Keratinocyte (primary cell): ENCODE measurements around the gene TNFSF18. TPM values are rescaled to one million over a fixed set of nuclear protein-coding genes. Genes with fewer than 3 reads are reported as not detected.
"Not testable (repeated sequence)": the region's sequence is repeated elsewhere in the genome, so short reads cannot be mapped to it uniquely, and the experiment has no call there.

Experiments used
- DNase-seq: peaks from one replicate; pipeline ENCODE4 v3.0.0-alpha.2; 2011; ENCODE audit warnings: low read depth, missing footprints, low spot score
- FAIRE-seq: peaks from 2 replicates; lab custom pipeline; 2011; peaks lifted over from hg19 to GRCh38; lab: Jason Lieb, UNC
- H2AFZ ChIP-seq: 2 replicates; pipeline ENCODE4 v1.6.0; 2012; ENCODE audit warnings: low read length, control low read depth, inconsistent platforms; ENCODE audit not compliant: control insufficient read depth
- H3K27ac ChIP-seq: 2 replicates; pipeline ENCODE4 v1.5.1; 2011; ENCODE audit warnings: low read length; ENCODE audit not compliant: control insufficient read depth, insufficient read depth
- H3K27me3 ChIP-seq: 3 replicates; pipeline ENCODE4 v1.6.0; 2011; ENCODE audit warnings: low read length; ENCODE audit not compliant: control insufficient read depth, insufficient read depth; ENCODE audit errors: extremely low read depth
- H3K36me3 ChIP-seq, 2 experiments: 2 replicates in 1 of 2; 3 replicates in 1 of 2; pipeline ENCODE4 v1.5.1; 2011; ENCODE audit warnings: low read length in 2 of 2, mild to moderate bottlenecking in 1 of 2; ENCODE audit not compliant: control insufficient read depth in 2 of 2, insufficient read depth in 2 of 2; ENCODE audit errors: extremely low read depth in 1 of 2
- H3K4me1 ChIP-seq: 3 replicates; pipeline ENCODE4 v1.5.1; 2011; ENCODE audit warnings: low read length; ENCODE audit not compliant: control insufficient read depth, insufficient read depth; ENCODE audit errors: extremely low read depth
- H3K4me2 ChIP-seq: 3 replicates; pipeline ENCODE4 v1.6.0; 2011; ENCODE audit warnings: low read depth, low read length; ENCODE audit not compliant: control insufficient read depth, insufficient read depth; ENCODE audit errors: extremely low read depth
- H3K4me3 ChIP-seq, 3 experiments: fragments of 200-600 bp in 1 of 3; sonication (generic) in 1 of 3; 2 replicates in 2 of 3; 3 replicates in 1 of 3; pipeline ENCODE4 v1.5.1; 2011 to 2016; ENCODE audit warnings: low read length in 3 of 3, mild to moderate bottlenecking in 3 of 3, control low read depth in 2 of 3, inconsistent platforms in 1 of 3, low read depth in 1 of 3, mixed read lengths in 1 of 3, mixed run types in 1 of 3, moderate library complexity in 1 of 3; ENCODE audit not compliant: control insufficient read depth in 2 of 3, insufficient read depth in 2 of 3; ENCODE audit errors: extremely low read depth in 1 of 3
- H3K79me2 ChIP-seq: 2 replicates; pipeline ENCODE4 v1.6.0; 2012; ENCODE audit warnings: low read length; ENCODE audit not compliant: control insufficient read depth, insufficient read depth
- H3K9ac ChIP-seq: 3 replicates; pipeline ENCODE4 v1.6.0; 2011; ENCODE audit warnings: low read length; ENCODE audit not compliant: control insufficient read depth, insufficient read depth; ENCODE audit errors: extremely low read depth
- H3K9me1 ChIP-seq: 3 replicates; pipeline ENCODE4 v1.6.0; 2011; ENCODE audit warnings: low read length; ENCODE audit not compliant: control insufficient read depth, insufficient read depth; ENCODE audit errors: extremely low read depth
- H3K9me3 ChIP-seq: 2 replicates; pipeline ENCODE4 v1.5.1; 2012; ENCODE audit warnings: low read depth, low read length; ENCODE audit not compliant: control insufficient read depth
- H4K20me1 ChIP-seq: 3 replicates; pipeline ENCODE4 v1.6.0; 2011; ENCODE audit warnings: low read length; ENCODE audit not compliant: control insufficient read depth, insufficient read depth; ENCODE audit errors: extremely low read depth
- CTCF ChIP-seq, 3 experiments: IDR thresholded peaks in 1 of 3; conservative IDR thresholded peaks in 1 of 3; optimal IDR thresholded peaks in 1 of 3; 2 replicates in 2 of 3; 3 replicates in 1 of 3; pipeline versions ENCODE3 to v1.5.1; 2011; ENCODE audit warnings: low read length in 3 of 3, mild to moderate bottlenecking in 3 of 3, moderate library complexity in 2 of 3, control low read depth in 1 of 3, inconsistent platforms in 1 of 3; ENCODE audit not compliant: insufficient read depth in 2 of 3; ENCODE audit errors: extremely low read depth in 1 of 3
- EZH2 ChIP-seq: IDR thresholded peaks from one replicate; pipeline ENCODE4 v1.6.1; 2012; ENCODE audit warnings: inconsistent platforms, mild to moderate bottlenecking, low read length, moderate library complexity
- dilution Hi-C: fragments of 300-500 bp; cut with MboI; formaldehyde crosslinking; loops from one replicate; pipeline ENCODE4 v1.7.0; 2020; ENCODE audit warnings: low sequenced_read_pairs; ENCODE audit not compliant: extremely low pct_ligation_motif_present
- polyA plus RNA-seq, 5 experiments: library from polyadenylated mRNA; depleted of rRNA in 3 of 5; stranded (reverse) in 3 of 5; stranded (forward) in 1 of 5; unstranded in 1 of 5; fragments of >200 nt; gene quantifications; 1 replicate in 1 of 5; 2 replicates in 3 of 5; 3 replicates in 1 of 5; pipeline versions ENCODE4 v1.2.1 to v1.2.3, GENCODE V29; 2011 to 2012; ENCODE audit warnings: missing spikeins in 2 of 5, low read depth in 1 of 5, low replicate concordance in 1 of 5

Gene TNFSF18
- polyA plus RNA-seq, 1 donor (not counting 4 experiments of a cell fraction or from before 2014, with no cell fraction given): 0.69 TPM

GRCh38 chr1:173082913-173083312, 32.2 kb upstream of the TNFSF18 start:
- FAIRE-seq (no peak), DNase-seq (no peak)

DNA sequence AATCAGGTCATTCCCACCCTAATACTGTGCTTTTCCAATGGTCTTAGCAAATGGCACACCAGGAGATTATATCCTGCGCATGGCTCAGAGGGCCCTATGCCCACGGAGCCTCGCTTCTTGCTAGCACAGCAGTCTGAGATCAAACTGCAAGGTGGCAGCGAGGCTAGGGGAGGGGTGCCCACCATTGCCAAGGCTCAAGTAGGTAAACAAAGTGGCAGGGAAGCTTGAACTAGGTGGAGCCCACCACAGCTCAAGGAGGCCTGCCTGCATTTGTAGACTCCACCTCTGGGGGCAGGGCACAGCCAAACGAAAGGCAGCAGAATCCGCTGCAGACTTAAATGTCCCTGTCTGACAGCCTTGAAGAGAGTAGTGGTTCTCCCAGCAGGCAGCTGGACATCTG, 23.5 kb upstream of the TNFSF18 start:
- H3K27ac ChIP-seq, H3K79me2 ChIP-seq, H3K9me1 ChIP-seq, H3K4me2 ChIP-seq, H3K9me3 ChIP-seq, H3K4me3 ChIP-seq, H3K27me3 ChIP-seq, H2AFZ ChIP-seq, dilution Hi-C loops, H3K9ac ChIP-seq, H3K36me3 ChIP-seq, H3K4me1 ChIP-seq, H4K20me1 ChIP-seq, FAIRE-seq, DNase-seq: not testable (repeated sequence)

More at GRCh38 chr1:173082913-173083312, 32.2 kb upstream of the TNFSF18 start:
- no peak overlapping the region for H3K27ac ChIP-seq
- H3K27me3 ChIP-seq: no peaks in the 10 kb centered on the region
- H4K20me1 ChIP-seq: no peaks in the 10 kb centered on the region
- H3K9me3 ChIP-seq: no peaks in the 10 kb centered on the region
- no peak overlapping the region for H2AFZ ChIP-seq
- TF ChIP-seq CTCF (optimal IDR thresholded peaks at IDR 0.05 in 1 of 3, IDR thresholded peaks at IDR 0.05 in 1 of 3, conservative IDR thresholded peaks at IDR 0.05 in 1 of 3; ENCODE audit: extremely low read depth in 1 of 3, insufficient read depth in 2 of 3, low read length in 3 of 3) (no peak), EZH2 (no peak)
- no peaks in the 10 kb centered on the region for H3K9me1 ChIP-seq
- no peaks in the 10 kb centered on the region for H3K79me2 ChIP-seq
- H3K9ac ChIP-seq: no peak overlapping the region
- H3K36me3 ChIP-seq: no peaks in the 10 kb centered on the region
- dilution Hi-C loops: no loop called here
- no peak overlapping the region for H3K4me2 ChIP-seq
- H3K4me1 ChIP-seq: no peaks in the 10 kb centered on the region
- no peak overlapping the region for H3K4me3 ChIP-seq

DNA sequence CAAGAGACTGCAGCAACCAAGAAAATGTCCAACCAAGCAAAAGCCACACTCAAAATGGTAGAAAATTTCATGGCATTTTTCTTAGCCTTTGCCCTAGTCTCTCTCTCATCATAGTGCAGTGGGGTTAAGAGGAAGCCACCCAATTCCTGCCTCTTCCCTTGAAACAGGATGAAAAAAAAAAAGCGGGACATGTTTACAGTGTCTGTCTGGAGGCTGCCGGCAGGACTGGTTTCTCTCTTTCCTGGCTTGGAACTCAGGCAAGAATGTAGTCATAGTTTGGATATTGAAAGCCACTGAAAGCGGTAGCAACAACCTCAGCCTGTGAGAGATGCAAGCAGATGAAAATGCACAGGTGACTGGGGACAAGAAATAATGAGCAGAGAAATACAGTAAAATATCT, 13.3 kb upstream of the TNFSF18 start:
- Histone ChIP-seq H3K4me3 (no peak overlapping the region), H2AFZ (no peak overlapping the region), H3K9me1 (no peaks in the 10 kb centered on the region), H3K9ac (no peak overlapping the region), H3K4me2 (peak overlapping the region; percentile 38), H4K20me1 (no peaks in the 10 kb centered on the region), H3K27me3 (no peaks in the 10 kb centered on the region), H3K9me3 (no peaks in the 10 kb centered on the region), H3K27ac (no peak overlapping the region), H3K79me2 (no peaks in the 10 kb centered on the region), H3K4me1 (peaks cover 30% of the 10 kb centered on the region), H3K36me3 (no peaks in the 10 kb centered on the region)
- TF ChIP-seq EZH2: no peak
- no peak for TF ChIP-seq CTCF (optimal IDR thresholded peaks at IDR 0.05 in 1 of 3, IDR thresholded peaks at IDR 0.05 in 1 of 3, conservative IDR thresholded peaks at IDR 0.05 in 1 of 3; ENCODE audit: extremely low read depth in 1 of 3, insufficient read depth in 2 of 3, low read length in 3 of 3)
- FAIRE-seq: no peak
- DNase-seq: no peak
- dilution Hi-C loops: no loop called here
